ENCODE data around the gene FAM120A.

- no peak for TF ChIP-seq CTCF (IDR thresholded peaks at IDR 0.05)
- no peak for TF ChIP-seq POLR2A (IDR thresholded peaks at IDR 0.05; ENCODE audit: low read depth)
- TF ChIP-seq EP300 (IDR thresholded peaks at IDR 0.05), result no peak
- no peak for TF ChIP-seq POLR2AphosphoS5 (IDR thresholded peaks at IDR 0.05)
These were observed 49.9 kb downstream of the FAM120A start for GRCh38 chr9:93501406-93501805.

All from esophagus muscularis mucosa (tissue), 4 donors.